ENCODE measurements around the gene TKTL2. TPM values are rescaled to one million over a fixed set of nuclear protein-coding genes. Genes with fewer than 3 reads are reported as not detected.

TKTL2 gene, protein sequence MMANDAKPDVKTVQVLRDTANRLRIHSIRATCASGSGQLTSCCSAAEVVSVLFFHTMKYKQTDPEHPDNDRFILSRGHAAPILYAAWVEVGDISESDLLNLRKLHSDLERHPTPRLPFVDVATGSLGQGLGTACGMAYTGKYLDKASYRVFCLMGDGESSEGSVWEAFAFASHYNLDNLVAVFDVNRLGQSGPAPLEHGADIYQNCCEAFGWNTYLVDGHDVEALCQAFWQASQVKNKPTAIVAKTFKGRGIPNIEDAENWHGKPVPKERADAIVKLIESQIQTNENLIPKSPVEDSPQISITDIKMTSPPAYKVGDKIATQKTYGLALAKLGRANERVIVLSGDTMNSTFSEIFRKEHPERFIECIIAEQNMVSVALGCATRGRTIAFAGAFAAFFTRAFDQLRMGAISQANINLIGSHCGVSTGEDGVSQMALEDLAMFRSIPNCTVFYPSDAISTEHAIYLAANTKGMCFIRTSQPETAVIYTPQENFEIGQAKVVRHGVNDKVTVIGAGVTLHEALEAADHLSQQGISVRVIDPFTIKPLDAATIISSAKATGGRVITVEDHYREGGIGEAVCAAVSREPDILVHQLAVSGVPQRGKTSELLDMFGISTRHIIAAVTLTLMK
- total RNA-seq = not detected in 2 replicates

DNA sequence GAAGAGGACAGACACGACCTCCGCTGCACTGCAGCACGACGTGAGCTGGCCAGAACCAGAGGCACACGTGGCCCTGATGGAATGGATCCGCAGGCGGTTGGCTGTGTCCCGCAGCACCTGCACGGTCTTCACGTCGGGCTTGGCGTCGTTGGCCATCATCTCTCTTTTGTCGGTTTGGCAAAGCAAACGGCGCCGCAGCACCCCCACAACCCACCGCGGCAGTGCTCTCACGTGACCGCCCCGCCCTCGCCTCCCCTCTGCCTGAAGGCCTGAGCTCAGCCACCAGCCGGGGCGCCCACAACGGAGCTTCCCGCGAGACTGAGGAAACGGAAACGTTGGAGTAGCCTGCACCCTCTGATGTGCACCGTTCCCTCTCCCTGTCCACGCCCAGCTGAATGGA lies at the start of gene TKTL2:
TSS of gene TKTL2 (minus strand) at position 179 of the 400 bp plus-strand sequence. CDS start at position 159, 20 bp downstream.

DNA sequence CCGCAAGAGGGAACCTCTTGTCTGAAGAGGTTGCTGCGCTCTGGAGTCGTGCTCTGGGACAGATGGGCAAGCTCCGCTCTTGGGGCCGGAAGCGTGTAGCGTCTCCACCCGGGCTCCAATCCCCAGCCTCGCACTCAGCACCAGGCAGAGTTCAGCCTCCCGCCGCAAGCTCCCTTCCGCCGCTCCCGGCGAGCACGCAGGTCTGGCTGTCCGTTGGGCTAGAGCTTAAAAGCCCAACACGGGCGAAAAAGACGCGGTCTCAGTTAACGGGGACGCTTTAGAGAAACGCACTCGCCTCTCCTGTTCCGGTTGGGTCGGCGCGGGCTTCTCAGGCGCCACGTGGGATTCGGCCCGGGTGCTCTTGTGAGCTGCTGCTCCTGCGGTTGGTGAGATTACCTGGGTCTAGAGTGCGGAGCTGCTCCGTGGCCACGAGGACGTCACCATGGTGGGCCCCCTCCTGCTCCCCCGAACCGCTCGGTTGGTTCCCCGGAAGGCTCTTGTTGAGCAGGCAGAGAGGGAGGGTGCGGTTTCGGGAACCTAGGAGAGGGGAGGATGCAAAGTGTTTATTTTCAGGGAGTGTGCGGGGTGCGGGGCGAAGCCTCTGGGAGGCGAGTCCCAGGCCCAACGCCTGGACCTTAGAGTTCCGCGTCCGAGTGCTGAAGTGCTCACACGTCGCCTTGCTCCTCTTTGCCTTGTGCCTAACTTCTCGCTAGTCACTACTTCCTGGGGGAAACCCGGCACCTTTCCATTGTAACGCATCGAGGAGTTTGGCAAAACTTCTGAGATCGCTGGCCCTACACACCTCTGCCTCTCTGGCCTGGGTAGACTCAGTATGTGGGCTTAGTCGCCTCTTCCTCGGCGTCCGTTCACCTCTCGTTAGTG lies 21.0 kb upstream of the TKTL2 start, which contains the start of gene TMA16:
TSS of gene TMA16 (plus strand) at position 331 of the 882 bp plus-strand sequence. CDS start at position 443, 112 bp downstream.

Other genes starting within 250 kb of the TKTL2 start
- not detected in 2 replicates for gene NPY1R, start 141.2 kb downstream of the TKTL2 start, total RNA-seq
- not detected in 2 replicates for gene NPY5R, start 129.9 kb downstream of the TKTL2 start, total RNA-seq
- 32.3 and 43.1 TPM in 2 replicates for gene TMA16, start 20.9 kb upstream of the TKTL2 start, total RNA-seq

All from airway epithelial cell (primary cell).